RPMI8226 (cell line): Measurements from ENCODE around the gene LIF.
"Not testable (repeated sequence)": the region's sequence is repeated elsewhere in the genome, so short reads cannot be mapped to it uniquely, and the experiment has no call there.

Source experiments
- DNase-seq: peaks from one replicate; pipeline ENCODE4 v3.0.0-alpha.2; 2015

Gene LIF

DNA sequence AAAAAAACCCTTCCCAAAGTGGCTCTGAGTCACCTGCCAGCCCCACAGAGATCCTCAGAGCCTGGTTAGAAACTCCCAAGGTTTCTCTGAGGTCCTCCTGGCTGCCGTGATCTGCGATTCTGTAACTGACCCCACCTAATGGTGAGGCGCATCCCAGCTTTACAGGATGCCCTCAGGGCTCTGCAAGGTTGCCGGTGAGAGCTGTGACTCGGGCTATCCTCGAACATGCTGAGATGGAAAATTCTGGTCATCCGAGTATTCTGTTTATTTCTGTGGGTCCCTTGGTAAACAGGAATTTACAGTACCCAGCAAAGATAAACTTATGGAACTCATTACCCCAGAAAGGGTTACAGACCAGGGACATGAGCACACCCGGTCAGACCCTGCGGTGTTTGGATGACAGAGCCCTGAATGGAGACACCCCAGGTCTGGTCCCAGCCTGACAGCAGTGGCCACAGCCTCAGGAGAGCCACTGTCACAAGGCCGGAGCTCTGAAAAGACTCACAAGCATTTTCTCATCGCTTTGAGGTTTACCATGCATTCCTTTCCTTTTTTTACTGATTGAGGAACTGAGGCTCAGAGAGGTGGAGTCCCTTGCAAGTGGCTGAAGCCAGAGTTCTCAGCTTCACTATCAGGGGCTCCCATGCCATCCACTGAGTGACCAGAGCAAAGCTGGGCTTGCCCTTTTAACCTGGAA lies 22.2 kb downstream of the LIF start:
- DNase-seq = peak; percentile 58

DNA sequence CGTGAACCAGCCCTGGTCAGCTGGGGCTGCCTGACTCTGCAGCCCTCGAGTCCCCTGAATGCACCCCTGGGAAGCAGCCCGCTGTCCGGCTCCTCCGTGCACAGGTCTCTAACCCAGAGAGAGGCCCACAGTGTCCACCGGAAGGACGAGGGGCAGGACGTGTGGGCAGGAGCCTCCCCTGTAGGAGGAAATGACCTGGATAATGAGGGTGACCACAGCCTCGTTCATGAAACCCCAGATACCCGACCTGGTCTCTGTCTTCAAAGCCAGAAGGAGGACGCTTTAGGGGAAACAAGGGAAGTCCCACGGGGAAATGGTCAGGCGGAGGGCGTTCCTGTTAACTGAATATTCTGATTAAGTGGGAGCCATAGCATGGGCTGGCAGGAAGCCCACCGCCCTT lies 23.3 kb downstream of the LIF start:
- DNase-seq = no peak

DNA sequence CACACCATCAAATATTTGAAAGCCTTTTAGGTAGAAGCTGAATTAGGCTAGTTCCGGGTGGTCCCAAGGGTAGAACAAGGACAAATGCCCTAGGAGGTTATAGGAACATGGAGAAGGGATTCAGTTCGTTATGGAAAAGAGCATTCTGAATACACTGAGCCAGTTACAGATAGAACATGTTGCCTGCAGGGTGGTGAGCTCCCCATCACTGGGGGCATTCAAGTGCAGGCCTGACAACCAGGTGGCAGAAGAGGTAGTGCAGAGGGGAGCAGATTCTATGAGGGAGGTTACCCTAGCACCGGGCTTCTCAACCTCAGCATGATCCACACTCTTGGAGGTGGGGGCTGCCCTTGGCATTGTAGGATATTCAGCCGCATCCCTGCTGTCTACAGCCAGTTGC lies 24.2 kb downstream of the LIF start:
- no peak for DNase-seq

DNA sequence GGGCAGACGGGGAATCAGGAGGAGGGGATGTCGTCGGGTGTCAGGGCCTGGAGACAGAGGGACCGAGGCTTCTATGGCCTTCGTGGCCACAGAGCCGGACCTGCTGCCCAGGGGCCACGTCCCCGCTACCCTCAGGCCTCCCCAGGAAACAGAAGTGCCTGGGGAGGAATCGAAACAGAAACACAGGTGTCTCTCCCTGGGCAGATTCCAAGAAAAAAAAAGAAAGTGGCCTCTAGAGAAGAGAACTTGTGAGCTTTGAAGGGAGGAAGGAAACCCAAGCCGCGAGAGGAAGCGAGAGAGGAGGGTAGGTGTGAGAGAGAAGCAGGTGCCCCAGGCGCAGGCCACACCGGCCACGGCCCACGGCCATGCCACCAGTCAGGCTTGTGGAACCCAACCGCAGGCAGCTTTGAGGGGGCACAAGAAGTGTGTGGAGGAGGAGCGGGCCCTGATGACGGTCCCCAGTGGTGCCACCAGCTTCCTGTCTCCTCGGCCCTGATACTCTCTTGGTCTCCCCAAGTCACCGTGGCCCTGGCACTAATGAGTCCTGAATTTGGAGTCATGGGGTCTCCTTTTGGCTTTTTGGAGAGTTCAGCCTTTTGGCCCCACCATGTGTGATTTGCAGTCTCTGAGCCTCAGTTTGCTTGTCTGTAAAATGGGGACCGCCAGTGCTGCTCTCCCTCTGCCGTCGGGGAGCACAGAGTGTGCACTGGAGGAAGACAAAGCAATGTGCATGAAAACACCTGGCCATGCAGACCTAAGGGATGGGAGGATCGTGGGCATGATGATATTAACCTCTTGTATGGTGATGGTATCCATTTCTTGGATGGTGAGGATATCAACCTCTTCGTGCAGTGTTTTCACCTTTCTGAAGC lies 25.2 kb downstream of the LIF start:
- peak; percentile 90 for DNase-seq

DNA sequence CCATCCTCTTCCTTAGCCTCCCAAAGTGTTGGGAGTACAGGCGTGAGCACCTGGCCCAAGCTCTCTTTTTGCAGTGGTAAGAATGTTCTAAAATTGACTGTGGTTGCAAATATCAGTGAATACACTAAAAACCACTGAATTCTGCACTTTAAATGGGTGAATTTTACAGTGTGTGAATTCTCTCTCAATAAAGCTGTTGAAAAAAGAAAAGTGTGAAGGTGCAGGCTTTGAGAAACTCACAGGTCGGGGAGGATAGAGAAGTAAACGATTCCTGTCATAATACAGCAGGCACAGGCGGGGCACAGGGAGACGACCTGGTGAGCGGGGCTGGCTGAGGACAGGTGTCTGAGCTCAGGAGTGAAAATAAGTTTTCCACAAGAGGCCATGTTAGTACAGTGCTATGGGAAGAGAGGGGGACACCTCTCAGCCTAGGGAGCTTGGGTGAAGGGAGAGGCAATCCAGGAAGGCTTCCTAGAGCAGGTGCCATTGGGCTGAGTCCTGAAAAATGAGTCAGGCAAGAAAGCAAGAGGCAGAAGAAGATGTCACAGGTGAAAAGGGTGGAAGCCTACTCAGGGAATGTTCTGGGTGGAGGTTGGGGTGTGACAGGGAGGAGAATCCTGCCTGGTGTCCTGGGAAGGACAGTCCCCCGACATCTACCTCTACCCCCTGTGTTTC lies 26.1 kb downstream of the LIF start:
- DNase-seq = peak; percentile 38

DNA sequence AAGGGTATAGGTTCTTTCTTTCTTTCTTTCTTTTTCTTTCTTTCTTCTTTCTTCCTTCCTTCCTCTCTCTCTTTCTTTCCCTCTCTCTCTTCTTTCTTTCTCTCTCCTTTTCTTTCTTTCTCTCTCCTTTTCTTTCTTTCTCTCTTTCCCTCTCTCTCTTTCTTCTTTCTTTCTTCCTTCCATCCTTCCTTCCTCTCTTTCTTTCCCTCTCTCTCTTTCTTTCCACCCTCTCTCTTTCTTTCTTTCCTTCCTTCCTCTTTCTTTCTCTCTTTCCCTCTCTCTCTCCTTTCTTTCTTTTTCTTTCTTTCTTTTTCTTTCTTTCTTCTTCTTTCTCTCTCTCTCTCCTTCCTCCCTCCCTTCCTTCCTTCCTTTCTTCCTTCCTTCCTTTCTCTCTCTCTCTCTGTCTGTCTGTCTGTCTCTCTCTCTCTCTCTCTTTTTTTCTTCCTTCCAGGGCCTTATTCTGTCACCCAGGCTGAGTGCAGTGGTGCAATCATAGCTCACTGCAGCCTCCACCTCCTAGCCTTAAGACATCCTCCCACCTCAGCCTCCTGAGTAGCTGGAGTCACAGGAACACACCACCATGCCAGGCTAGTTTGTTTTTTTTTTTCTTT lies 26.8 kb downstream of the LIF start:
- no peak for DNase-seq

DNA sequence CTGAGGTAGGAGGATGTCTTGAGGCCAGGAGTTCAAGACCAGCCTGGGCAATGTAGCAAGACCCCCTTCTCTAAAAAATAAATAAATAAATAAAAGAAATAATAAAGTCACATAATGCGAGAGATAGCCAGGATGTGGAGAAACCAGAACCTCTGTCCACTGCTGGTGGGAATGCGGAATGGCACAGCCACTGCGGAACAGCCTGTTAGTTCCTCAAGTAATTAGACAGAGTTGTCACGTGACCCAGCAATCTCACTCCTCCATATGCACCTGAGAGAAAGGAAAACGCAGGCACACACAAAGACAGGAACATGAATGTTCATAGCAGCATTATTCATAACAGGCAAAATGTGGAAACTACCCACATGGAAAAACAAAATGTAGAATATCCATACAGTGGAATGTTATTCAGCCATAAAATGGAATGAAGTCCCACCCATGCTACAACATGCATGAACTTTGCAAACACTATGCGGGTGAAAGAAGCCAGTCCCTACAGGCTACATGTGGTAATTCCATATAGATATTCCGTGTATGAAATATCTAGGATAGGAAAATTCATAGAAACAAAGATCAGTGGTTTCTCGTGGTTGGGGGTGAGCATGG lies 27.4 kb downstream of the LIF start:
- no peak for DNase-seq

DNA sequence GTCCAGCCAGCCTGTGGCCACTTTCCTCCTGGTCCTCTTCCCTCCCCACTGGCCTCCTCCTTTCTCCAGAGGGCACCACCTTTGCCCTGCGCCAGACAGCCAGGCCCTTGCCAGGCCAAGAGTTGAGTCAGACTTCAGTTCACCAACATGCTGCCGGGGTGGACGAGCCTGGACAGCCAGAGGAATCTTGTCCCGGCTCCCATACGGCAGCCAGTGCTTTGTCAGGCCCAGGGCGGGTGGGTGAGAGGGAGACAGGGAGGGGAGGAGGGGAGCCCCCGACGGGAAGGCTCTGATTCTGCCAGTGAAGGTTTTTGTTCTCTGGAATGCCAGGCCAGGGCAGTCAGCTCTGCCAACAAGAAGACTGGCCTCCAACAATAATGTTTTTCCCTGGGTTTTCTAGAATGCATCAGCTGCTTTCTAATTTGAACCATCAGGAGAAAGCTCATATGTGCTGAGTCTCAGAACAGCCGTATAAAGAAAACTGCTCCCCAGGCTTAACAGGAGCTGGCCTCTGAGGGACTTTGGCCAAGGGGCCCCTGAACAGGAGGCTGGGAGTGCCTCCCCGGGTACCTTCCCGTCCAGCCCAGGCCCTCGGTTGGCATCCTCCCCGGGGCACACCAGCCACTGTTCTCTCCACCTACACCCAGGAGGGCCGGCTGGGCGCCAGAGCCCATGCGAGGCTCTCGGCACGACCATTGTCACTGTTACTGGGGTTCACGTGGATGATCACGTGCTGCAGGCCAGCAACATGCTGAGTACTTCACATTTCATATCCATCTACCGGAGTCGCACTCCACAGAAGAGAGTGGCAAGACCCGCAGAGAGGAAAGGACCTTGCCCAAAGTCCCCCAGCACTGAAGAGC lies 28.6 kb downstream of the LIF start:
- no peak for DNase-seq

DNA sequence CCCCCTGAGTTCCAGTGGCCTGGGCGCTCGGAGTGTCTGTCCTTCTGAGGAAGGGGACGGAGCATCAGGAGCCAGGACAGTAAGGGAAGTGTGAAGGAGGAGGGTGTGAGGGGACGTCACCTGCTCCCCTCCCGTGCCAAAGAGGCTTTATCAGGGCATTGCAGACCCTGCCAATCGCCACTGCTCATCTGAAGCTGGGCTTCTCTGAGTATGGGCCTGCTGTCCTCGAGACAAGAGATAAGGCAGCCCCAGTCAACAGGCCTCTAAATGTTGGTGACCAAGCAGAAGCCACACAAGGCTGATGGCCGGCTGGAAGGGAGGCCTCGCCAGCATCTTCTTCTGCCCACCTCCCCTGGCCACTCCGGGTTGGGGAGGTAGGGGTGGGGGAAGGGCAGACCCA lies 29.8 kb downstream of the LIF start:
- no peak for DNase-seq

DNA sequence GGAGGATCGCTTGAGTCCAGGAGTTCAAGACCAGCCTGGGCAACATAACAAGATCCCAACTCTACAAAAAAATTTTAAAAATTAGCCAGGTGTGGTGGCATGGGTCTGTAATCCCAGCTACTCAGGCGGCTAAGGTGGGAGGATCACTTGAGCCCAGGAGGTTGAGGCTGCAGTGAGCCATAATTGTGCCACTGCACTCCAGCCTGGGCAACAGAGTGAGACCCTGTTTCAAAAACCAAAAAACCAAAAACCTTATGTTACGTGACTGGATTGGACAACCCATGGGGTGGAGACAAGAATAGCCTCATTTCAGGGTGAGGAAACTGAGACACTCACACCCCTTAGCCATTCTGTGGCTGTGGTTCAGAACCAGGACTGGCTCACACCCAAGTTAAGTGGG lies 30.3 kb downstream of the LIF start:
- DNase-seq = not testable (repeated sequence)

DNA sequence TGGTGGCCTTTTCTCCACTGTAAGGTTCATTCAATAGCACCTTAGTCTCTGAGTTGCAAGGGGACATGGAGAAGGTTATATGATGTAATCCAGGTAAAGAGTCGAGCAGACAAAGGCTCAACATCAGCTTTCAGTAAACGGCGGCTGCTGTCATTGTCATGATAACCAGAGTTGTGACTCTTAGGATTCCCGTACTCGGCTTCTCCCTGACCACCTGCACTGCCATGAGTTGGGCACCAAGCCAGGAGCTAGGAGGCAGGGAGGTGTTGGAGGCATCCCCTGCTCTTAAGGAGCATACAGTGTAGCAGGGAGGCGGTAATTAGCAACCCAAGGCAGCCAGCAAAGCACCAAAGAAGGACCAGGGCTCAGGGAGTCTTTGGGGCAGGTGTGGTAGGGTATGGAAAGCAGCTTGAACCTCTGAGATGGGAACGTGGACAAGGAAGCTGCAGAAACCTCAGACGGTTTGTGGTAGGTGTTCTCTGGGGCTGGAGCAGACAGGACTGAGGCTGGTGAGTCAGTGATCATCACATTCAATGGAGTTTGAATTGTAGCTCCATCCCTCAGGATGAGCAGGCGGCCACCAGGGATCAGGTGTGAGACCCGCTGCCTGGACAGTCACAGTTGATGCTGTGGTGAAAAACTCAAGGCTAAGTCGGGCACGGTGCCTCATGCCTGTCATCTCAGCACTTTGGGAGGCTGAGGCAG lies 31.7 kb downstream of the LIF start:
- DNase-seq = peak; percentile 65

DNA sequence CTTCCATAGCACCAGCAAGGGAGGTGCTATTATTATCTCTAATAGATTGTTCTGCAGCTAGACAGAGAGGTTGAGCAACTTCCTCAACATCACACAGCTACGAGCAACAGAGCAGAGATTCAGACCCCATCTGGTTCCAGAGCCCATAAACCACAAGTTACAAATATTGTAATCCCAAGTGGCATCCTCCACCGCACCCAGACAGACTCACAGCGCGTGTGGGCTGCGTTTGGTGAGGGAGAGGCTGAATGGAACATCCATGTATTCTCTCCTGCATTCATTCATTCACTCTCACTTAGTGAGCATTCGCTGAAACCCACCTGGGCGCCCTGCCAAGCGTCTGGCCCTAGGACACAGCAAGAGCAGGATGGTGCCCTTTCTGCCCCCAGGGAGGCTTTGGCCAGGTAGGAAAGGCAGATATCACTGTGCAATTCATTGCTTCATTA lies 33.5 kb downstream of the LIF start:
- DNase-seq = no peak

DNA sequence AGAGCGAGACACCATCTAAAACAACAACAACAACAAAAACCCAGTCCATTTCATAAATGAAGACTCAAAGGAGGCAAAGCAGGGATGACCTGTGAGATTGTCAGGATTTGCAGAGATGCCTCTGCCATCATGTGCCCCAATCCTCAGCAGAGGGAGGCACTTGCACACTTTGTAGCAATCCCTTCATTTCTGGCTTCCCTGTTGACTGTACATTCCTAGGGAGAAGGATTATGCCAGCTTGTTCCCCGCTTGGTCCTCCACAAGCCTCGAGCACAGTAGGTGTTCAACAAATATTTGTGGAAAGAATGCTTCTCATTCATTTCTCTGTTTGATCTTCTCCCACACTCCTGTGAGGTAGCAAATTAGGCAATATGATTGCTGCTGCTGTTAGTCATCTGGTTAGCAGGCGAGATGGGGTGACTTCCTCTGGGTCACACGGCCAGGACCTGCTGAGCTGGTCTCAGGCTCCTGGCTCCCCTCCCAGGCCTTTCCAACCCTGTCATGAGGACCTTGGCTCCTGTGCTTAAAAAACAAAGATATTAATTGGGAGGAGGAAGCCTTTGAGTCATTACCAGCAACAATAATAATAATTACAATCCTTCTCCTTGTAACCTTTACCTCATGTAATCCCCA lies 34.1 kb downstream of the LIF start:
- DNase-seq = no peak

DNA sequence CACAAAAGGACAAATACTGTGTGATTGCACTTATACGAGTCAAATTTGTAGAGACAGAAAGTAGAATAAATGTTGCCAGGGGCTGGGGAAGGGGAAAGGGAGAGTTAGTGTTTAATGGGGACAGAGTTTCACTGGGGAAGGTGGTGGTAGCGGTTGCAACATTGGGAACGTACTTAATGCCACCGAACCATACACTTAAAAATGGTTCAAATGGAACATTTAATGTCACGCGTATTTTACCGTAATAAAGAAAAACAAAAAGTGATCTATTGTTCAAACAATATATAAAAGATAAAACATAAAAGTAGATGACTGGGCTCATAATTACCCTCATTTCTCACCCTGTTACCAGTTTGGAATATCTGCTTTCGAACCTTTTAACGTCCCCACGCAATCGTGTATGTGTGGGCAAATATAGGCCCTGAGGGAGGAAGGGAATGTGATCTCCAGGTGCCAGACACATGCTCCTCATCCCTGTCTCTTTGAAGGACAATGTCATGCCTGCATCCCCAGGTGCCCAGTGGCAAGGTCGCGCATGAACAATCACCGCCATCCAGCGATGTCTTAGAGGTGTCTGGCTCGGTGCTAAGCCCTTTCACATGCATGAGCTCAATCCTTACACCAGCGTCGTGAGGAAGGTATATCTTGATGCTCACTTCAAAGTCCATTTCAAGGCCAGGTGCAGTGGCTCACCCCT lies 35.3 kb downstream of the LIF start:
- no peak for DNase-seq

DNA sequence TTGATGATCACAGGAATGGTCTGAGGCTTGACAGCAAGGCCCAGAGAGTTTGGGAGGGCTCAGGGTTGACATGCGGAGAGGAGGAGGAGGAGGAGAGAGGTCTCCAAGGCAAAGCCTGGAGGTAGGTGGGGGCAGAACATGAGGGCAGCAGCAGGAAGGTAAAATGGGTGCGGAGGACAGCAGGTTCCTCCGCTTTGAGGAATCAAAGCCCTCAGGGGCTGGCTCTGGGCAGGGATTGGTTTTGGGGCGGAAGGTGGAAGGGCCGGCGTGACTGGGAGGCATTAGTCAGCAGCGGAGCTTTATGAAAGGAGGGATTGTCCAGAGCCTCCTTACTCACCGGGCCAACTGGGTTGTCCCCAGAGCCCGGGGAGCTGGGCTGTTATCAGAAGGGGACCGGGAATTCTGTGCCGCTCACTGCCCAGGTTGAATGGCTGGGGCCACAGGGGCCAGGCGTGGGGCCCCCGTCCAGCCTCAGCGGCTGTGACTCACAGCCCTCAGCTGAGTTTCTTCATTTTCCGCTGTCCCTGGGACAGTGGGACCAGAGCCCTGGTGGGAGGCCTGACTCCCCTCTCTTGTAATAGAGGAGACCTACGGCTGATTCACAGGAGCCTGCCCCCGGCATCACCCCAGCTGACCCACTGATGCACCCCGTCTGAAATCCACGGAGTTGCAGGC lies 36.2 kb downstream of the LIF start:
- no peak for DNase-seq

DNA sequence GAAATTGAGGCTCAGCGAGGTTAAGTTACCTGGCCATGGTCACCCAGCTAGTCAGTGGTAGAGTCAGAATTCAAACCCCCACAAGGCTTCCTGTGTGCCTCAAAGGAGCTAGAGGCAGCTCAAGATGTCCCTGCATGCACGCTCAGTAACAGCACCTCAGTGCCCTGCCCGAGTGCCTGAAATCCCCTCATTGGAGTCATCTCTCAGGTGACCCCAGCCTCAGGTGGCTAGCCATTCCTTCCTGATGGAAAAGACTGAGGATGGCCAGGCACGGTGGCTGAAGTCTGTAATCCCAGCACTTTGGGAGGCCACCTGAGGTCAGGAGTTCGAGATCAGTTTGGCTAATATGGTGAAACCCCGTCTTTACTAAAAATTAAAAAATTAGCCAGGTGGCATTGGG lies 36.9 kb downstream of the LIF start:
- no peak for DNase-seq

DNA sequence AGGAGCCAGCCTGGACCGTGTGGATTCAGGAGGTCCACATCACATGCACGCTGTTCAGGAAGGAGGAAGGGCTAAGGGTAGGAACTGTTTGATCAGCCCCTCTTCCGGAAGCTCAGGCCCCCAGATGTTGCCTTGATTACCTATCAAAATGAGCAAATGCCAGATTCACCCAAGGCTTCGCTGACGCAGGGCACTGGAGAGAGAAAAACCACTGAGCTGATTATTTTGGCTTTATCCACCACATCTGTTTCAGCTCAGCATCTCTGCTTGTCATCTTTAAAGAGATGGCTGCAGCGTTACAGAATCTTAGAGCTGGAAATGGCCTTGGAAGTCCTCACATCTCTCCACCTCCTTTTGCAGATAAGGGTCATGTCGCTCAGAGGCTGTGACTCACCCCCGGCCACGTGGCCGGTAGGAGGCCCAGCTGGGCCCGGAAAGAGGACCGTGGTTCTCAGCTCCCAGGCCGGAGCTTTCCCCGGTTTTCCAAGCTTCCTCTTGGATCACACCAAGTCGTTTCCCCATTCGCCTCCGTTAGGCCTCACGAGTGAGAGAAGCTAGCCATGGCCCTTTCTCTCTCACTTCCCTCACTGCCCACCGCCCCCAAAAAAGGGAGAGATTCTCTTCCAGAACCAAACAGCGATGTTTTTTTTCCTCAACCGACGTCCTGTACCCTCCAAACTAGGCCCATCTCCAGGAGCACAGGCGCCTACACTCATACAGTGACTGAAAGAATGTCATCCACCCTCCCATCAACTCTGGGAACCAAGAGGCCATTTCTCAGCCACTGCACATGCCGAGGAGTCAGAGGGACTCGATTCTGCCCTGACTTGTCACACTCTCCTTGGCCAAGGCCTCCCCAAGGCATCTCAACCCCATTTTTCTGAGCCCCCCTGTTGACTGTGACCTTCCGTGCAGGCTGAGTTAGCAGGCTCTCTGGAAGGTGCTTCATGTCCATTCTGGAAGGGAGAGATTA lies 37.6 kb downstream of the LIF start:
- DNase-seq = no peak

DNA sequence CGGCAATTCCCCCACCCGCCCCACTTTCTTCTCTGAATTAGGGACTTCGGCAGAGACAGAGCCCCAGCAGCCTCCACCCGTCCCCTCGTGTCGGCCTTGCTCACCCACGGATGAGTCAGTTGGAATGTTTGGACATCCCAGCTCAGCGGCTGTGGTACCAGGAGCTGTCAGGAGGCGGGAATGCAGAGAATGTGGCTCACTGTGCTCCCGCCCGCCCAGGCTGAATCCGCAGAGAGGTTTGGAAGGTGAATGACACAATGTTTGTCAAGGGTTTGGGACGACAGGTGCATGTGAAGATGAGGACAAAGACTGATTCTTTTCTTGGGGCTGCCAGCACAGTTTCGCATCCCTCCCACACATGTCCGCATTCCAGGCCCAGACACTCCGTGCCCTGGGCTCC lies 39.6 kb downstream of the LIF start:
- DNase-seq = no peak
